Uterus (tissue), 4 donors: ENCODE measurements around the gene SMPD4. TPM values are rescaled to one million over a fixed set of nuclear protein-coding genes. Genes with fewer than 3 reads are reported as not detected.
"Not testable (repeated sequence)": the region's sequence is repeated elsewhere in the genome, so short reads cannot be mapped to it uniquely, and the experiment has no call there.

Experiments
- DNase-seq, 2 donors: peaks; one replicate each; pipeline ENCODE4 v3.0.0-alpha.2; 2019 to 2020
- H3K27ac ChIP-seq, 2 donors: fragments of 200-600 bp; sonication (generic); 1 replicate in 1 of 2; 2 replicates in 1 of 2; pipeline ENCODE4 v1.5.1; 2016 to 2018
- H3K27me3 ChIP-seq, 2 donors: fragments of 200-600 bp; sonication (generic); one replicate each; pipeline ENCODE4 v1.5.1; 2018 to 2019; ENCODE audit warnings: control low read depth in 1 of 2
- H3K36me3 ChIP-seq, 2 donors: fragments of 200-600 bp; sonication (generic); one replicate each; pipeline ENCODE4 v1.5.1; 2019; ENCODE audit warnings: control low read depth in 1 of 2
- H3K4me1 ChIP-seq, 2 donors: fragments of 200-600 bp; sonication (generic); one replicate each; pipeline ENCODE4 v1.5.1; 2018 to 2019; ENCODE audit warnings: control low read depth in 1 of 2
- H3K4me3 ChIP-seq, 2 donors: fragments of 200-600 bp; sonication (generic); 1 replicate in 1 of 2; 2 replicates in 1 of 2; pipeline ENCODE4 v1.5.1; 2018 to 2019; ENCODE audit warnings: mild to moderate bottlenecking in 1 of 2
- H3K9me3 ChIP-seq, 2 donors: fragments of 200-600 bp; sonication (generic); one replicate each; pipeline ENCODE4 v1.5.1; 2019; ENCODE audit warnings: control low read depth in 1 of 2
- POLR2A ChIP-seq, 2 donors: fragments of 450-650 bp; IDR thresholded peaks; one replicate each; pipeline ENCODE4 v1.6.1; 2016; ENCODE audit warnings: antibody characterized with exemption in 2 of 2, mild to moderate bottlenecking in 1 of 2, moderate library complexity in 1 of 2
- intact Hi-C: fragments of 100-400 bp; cut with DNase I; formaldehyde crosslinking; loops from one replicate; pipeline ENCODE4 v1.15.1; 2023; ENCODE audit warnings: low total_unique reads
- total RNA-seq, 4 donors: library from RNA; depleted of rRNA in 3 of 4; stranded (reverse); fragments of >200 nt in 3 of 4; gene quantifications; one replicate each; pipeline versions ENCODE4 v1.1.0 to v1.2.4, GENCODE V29; 2014 to 2023
- TF ChIP-seq, protein P1 (sequence below), 4 experiments: fragments of 200-600 bp in 2 of 4; fragments of 450-650 bp in 2 of 4; sonication (generic) in 2 of 4; IDR thresholded peaks; one replicate each; pipeline ENCODE4 v1.5.1; 2016 to 2019; ENCODE audit warnings: antibody characterized with exemption in 4 of 4, mild to moderate bottlenecking in 2 of 4, moderate library complexity in 1 of 4
- donor health status: DM: yes; HTN: yes; CAD: no.

The SMPD4 gene
- total RNA-seq, 4 donors from 2014 or later: 15.0 to 74.9 (median 35.4) TPM

DNA sequence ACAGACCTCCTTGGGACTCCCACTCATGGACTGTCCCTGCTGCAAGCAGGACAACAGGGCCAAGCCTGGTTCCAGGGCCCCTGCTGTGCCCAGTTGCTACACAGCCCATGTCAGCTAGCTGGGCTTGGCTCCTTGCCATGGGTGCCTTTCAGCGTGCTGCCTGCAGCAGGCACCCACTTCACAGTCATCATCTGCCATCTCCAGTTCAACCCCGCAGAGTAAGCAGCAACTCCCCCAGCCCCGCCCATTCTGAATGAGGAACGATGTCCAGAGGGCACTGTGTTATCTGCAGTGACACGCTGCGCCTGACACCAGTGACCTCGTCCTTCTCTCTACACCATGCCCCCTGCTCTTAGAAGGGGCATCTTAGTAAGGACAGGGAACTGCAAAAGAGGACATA is 21.1 kb upstream of the SMPD4 start:
- intact Hi-C loops, DNase-seq: not testable (repeated sequence)

DNA sequence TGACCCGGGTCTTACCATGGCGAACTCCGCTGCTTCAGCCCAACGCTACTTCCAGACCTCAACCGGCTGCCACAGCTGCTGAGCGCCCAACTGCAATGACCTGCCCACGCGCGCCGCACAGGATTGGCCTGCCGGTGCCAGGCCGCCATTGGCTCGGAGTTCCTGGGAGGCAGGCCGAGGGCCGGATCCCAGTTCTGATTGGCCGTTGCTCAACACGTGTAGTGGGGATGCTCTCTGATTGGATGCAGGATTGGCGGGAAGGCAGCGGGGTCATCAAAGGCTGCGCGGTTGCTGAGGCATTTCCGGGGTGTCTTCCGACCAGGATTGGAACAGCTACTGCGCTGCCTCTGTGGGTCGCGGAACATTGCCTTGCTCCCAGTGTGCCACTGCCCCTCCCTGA is 16.9 kb upstream of the SMPD4 start, which contains the start of gene TUBA3E:
Gene TUBA3E, minus strand, starts transcription at position 97 of the 400 bp plus-strand sequence. Its CDS starts 79 bp downstream, at position 18.
- H3K4me3 ChIP-seq: no peak within 1 kb of the TSS
- DNase-seq: no peak
- intact Hi-C loops: no loop called here
- no peak within 1 kb of the TSS for H3K27ac ChIP-seq
- no peaks in the 10 kb centered on the region for H3K4me1 ChIP-seq
- no peaks in the 10 kb centered on the region for H3K27me3 ChIP-seq
- H3K36me3 ChIP-seq: no peaks in the 10 kb centered on the region
- no peaks in the 10 kb centered on the region for H3K9me3 ChIP-seq
- TF ChIP-seq, protein P1, sequence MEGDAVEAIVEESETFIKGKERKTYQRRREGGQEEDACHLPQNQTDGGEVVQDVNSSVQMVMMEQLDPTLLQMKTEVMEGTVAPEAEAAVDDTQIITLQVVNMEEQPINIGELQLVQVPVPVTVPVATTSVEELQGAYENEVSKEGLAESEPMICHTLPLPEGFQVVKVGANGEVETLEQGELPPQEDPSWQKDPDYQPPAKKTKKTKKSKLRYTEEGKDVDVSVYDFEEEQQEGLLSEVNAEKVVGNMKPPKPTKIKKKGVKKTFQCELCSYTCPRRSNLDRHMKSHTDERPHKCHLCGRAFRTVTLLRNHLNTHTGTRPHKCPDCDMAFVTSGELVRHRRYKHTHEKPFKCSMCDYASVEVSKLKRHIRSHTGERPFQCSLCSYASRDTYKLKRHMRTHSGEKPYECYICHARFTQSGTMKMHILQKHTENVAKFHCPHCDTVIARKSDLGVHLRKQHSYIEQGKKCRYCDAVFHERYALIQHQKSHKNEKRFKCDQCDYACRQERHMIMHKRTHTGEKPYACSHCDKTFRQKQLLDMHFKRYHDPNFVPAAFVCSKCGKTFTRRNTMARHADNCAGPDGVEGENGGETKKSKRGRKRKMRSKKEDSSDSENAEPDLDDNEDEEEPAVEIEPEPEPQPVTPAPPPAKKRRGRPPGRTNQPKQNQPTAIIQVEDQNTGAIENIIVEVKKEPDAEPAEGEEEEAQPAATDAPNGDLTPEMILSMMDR (IDR thresholded peaks at IDR 0.05): no peak
- no peak for TF ChIP-seq POLR2A (IDR thresholded peaks at IDR 0.05)

More for the DNA sequence above, 21.1 kb upstream of the SMPD4 start:
- H3K9me3 ChIP-seq, H3K36me3 ChIP-seq, H3K4me1 ChIP-seq, H3K27me3 ChIP-seq, H3K4me3 ChIP-seq, H3K27ac ChIP-seq: not testable (repeated sequence)

DNA sequence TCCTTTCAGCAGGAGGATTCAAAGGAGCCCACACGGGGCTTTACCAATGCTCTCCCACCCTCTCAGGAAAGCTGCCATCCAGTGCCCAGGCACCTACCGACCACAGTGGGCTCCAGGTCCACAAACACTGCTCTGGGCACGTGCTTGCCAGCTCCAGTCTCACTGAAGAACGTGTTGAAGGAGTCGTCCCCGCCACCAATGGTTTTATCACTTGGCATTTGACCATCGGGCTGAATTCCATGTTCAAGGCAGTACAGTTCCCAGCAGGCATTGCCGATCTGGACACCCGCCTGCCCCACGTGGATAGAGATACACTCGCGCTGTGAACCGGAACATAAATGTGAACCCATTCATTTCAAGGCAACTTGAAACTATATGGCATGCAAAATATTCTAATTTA is 14.7 kb upstream of the SMPD4 start:
- intact Hi-C loops, H3K36me3 ChIP-seq, H3K4me1 ChIP-seq, H3K4me3 ChIP-seq, H3K9me3 ChIP-seq, H3K27ac ChIP-seq, H3K27me3 ChIP-seq, DNase-seq: not testable (repeated sequence)

DNA sequence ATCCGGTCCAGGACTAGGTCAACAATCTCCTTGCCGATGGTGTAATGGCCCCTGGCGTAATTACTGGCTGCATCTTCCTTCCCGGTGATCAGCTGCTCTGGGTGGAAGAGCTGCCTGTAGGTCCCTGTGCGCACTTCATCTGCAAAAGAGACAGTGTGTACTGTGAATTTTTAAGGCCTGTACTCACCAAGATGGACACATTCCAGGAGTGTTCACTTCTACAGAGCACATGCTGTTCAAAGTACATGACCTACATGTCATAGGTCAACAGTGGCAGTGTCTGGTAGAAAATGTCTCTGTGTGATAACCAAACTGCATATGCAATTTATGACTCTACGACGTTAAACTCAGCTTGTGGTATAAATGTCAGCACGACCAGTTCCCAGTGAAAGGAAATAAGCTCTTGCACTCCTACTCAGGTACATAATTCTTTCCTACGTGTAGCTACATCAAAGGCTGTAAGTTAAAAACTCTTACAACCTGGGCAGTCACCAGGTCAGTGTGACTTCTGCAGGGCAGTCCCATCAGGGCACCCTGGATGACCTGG is 13.8 kb upstream of the SMPD4 start:
- H3K9me3 ChIP-seq, H3K4me1 ChIP-seq, DNase-seq, intact Hi-C loops, H3K4me3 ChIP-seq, H3K27ac ChIP-seq, H3K27me3 ChIP-seq, H3K36me3 ChIP-seq: not testable (repeated sequence)

DNA sequence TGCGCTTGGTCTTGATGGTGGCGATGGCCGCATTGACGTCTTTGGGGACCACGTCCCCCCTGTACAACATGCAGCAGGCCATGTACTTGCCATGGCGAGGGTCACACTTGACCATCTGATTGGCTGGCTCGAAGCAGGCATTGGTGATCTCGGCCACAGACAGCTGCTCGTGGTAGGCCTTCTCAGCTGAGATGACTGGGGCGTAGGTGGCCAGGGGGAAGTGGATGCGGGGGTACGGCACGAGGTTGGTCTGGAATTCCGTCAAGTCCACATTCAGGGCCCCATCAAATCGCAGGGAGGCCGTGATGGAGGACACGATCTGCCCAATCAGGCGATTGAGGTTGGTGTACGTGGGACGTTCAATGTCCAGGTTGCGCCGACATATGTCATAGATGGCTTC is 12.4 kb upstream of the SMPD4 start:
- DNase-seq, intact Hi-C loops, H3K4me1 ChIP-seq, H3K9me3 ChIP-seq, H3K27ac ChIP-seq, H3K27me3 ChIP-seq, H3K36me3 ChIP-seq, H3K4me3 ChIP-seq: not testable (repeated sequence)

DNA sequence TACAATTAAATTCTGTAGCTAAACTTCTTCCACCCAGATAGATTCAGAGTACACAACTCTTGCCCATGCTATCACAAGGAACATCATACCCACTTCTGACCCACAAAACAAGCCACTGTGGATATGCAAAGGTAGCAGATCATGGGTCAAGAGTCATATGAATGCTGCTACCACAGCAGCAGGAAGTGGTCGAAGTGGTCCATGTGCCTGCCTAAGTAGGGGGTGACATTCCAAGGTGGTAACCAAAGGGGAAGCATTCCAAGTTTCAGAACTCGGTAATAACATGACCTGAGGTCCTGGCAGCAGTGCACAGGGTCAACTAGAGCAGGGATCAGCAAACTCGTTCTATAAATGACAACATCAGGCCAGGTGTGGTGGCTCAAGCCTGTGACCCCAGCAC is 11.0 kb upstream of the SMPD4 start:
- H3K4me3 ChIP-seq, H3K9me3 ChIP-seq, DNase-seq, H3K4me1 ChIP-seq, H3K27me3 ChIP-seq, H3K36me3 ChIP-seq, H3K27ac ChIP-seq, intact Hi-C loops: not testable (repeated sequence)

DNA sequence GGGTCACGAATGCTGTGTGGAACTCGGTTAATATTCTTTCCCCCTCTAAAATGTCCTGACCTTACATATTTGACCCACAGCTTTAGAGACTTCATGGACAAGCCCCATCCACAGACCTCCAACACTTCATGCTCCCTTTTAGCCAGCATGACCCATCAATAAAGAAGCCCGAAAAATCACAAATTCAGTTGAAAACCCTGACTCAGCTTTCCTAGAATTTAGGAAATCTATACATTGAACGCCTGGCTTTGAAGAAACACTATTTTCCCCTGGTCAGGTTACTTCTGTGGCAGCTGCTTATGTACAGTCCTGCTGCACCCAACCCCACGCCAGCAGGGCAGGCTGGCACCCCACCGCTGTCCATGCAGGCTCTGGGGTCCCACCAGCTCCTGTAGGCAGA is 9.9 kb upstream of the SMPD4 start:
- not testable (repeated sequence) for H3K4me3 ChIP-seq, H3K4me1 ChIP-seq

DNA sequence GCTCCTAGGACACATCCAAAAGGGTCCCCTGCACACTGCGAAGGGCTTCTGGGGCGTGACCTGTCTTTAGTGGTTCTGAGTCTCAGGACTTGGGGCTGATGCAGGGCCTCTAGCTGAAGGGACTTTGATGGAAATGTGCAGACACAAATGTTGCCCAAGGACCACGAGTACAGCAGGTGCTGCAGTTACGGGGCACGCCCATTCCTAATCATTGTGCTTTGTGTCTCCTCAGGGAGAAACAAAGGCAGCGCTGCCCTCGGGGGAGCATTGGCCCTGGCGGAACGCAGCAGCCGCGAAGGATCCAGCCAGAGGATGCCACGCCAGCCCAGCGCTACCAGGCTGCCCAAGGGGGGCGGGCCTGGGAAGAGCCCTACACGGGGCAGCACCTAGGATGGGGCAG is 8.8 kb upstream of the SMPD4 start:
- Histone ChIP-seq H3K36me3 (no peaks in the 10 kb centered on the region), H3K9me3 (no peaks in the 10 kb centered on the region), H3K4me1 (no peaks in the 10 kb centered on the region), H3K27me3 (no peaks in the 10 kb centered on the region), H3K4me3 (no peak overlapping the region), H3K27ac (no peak overlapping the region)
- TF ChIP-seq, protein P1 (IDR thresholded peaks at IDR 0.05): no peak
- no peak for TF ChIP-seq POLR2A (IDR thresholded peaks at IDR 0.05)
- no peak for DNase-seq
- intact Hi-C loops: no loop called here

More for the DNA sequence above, 9.9 kb upstream of the SMPD4 start:
- H3K36me3 ChIP-seq, H3K9me3 ChIP-seq, intact Hi-C loops, H3K27ac ChIP-seq, H3K27me3 ChIP-seq, DNase-seq: not testable (repeated sequence)

DNA sequence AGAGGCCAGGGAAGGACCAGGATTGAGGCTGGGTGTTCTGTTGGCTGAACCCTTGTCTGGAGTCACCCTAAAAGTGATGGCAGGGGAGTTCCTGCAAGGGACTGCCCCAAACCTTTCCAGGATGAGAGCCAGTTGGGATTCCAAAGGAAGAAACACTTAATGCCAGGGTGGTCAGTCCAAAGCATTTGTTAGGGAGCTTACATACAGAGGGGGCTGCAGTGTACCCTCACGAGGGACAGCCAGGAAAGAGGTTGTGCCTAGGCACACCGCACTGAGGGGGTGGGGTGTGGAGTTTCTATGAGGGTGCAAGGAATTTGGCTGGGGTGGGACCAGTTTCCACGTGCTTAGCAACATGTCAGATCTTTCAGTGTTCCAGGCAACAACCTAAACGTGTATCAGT is 7.6 kb upstream of the SMPD4 start:
- H3K27ac ChIP-seq, H3K9me3 ChIP-seq, H3K27me3 ChIP-seq, DNase-seq, H3K36me3 ChIP-seq, H3K4me1 ChIP-seq, H3K4me3 ChIP-seq: not testable (repeated sequence)
- intact Hi-C loops: loop anchor here (10.0 kb wide), 1 partner anchor 146 kb away; no protein-coding TSS in a partner anchor

DNA sequence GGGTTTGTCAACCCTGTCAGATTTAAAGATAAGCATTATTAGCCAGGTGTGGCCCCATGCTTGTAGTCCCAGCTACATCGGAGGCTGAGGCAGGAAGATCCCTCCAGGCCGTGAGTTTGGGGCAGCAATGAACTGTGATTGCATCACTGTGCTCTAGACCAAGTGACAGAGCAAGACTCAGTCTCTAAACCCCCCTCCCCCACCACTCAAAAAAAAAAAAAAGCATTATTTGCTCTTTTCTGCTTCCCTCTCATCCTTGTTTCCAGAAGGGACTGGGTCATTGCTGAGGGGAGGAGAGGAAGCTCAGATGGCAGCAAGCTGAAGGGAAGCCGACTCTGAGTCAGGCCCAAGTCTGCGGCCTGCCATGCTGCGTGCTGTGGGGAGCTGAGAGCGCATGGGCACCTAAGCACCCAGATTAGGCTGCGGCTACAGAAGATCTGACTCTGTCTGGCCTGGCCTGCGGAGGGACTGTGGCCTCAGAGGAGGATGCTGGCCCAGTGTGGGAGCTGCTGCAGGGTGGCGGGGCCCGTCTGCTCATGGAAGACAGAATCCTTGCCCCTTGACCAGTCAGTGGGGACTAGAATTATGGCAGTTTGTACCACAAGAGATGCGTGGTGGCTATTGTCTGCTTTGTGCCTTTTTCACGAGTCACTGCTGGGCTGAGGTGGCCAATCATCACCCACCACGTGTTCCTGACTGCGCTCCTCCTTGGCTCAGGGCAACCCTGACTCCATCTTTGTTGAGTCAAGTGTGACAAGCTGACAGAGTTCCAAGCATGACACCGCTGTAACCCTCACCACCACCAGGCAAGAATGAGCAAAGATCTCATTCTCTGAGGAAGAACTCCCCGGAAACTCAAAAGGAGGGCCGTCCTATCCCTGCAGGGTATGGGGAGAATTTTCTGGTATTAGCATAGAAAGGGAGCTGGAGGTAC is 6.7 kb upstream of the SMPD4 start:
- H3K4me1 ChIP-seq, DNase-seq, H3K27ac ChIP-seq, H3K27me3 ChIP-seq, H3K36me3 ChIP-seq, H3K9me3 ChIP-seq, H3K4me3 ChIP-seq: not testable (repeated sequence)
- intact Hi-C loops: loop anchor here (10.0 kb wide), 1 partner anchor 147 kb away; no protein-coding TSS in a partner anchor
